H4 (cell line): ENCODE data around the gene LTBP1. TPM values are rescaled to one million over a fixed set of nuclear protein-coding genes. Genes with fewer than 3 reads are reported as not detected.
A peak's percentile ranks its signal among the peaks of the same experiment; 100 is the strongest.

Source experiments
- DNase-seq: peaks from one replicate; pipeline ENCODE4 v3.0.0-alpha.2; 2015; ENCODE audit warnings: low spot score
- total RNA-seq: library from RNA; depleted of rRNA; stranded (reverse); fragments of >200 nt; shearing (Covaris generic); gene quantifications from 2 replicates; pipeline ENCODE4 v1.2.3, GENCODE V29; 2014

LTBP1 gene
- total RNA-seq, 1 experiment from 2014 or later, result 4.8 TPM

- DNase-seq, result no peak
These were observed 164.3 kb downstream of the LTBP1 start for GRCh38 chr2:33111002-33111446.

GRCh38 chr2:33115196-33115595 is 168.4 kb downstream of the LTBP1 start:
- no peak for DNase-seq

DNA sequence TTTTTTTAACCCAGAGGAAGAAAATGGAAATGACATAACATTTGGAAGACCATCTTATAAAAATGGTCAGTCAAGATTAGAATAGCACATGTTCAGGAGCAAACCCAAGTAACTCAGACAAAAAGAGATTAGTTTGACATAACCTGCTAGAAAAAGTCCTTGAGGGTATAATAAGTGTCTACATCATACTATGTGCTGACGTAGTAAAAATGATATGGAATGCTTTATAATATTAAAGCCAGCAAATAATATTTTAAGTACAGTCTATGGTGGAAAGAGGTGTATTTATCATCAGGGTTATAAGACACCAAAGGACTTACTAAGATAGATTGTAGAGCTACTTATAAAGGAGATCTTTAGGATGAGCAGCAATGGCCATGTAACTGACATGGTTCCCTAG is 169.0 kb downstream of the LTBP1 start:
- DNase-seq, result no peak

GRCh38 chr2:33116799-33117198 is 170.0 kb downstream of the LTBP1 start:
- DNase-seq, result no peak

- DNase-seq, result no peak
These were observed 171.9 kb downstream of the LTBP1 start for GRCh38 chr2:33118651-33119050.

DNA sequence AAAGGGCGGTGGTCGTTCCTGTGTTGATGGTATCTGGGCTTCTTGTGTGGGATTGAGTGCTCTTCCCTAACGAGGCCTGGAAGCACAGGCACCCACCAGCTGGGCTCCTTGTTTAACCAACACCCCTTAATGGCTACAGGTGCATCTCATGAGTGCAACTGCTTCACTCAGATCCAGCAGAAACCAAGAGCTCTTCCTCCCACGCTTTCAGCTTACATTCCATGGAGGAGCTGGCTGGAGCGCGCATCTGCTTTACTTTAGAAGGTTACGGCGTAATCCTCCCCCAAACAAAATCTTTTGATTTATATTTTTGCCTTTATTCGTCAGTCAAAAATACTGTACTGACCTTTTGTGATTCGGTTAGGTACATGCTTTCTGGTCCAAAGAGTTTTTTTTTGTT is 174.7 kb downstream of the LTBP1 start:
- DNase-seq, result no peak

- DNase-seq, result no peak
These were observed 175.2 kb downstream of the LTBP1 start for GRCh38 chr2:33121925-33122324.

- DNase-seq, result no peak
These were observed 176.0 kb downstream of the LTBP1 start for GRCh38 chr2:33122726-33123125.

DNA sequence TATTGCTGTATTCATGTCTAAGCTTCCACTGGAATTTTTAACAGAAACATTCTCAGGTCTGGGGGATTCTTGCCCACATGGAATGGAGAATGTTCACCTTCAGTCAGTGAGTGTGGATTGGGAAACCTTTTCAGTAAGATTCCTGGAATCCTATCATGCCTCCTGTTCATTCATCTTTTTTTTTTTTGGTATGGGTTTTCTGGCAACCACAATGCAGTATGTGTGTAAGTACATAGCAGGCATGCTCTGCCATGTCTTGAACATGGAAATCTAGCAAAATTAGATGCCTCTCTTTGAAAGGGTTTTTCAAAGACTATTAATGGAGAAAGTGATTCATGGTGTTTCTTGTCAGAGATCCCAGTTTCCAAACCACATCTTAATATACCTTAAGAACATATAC is 176.5 kb downstream of the LTBP1 start:
- DNase-seq, result no peak

DNA sequence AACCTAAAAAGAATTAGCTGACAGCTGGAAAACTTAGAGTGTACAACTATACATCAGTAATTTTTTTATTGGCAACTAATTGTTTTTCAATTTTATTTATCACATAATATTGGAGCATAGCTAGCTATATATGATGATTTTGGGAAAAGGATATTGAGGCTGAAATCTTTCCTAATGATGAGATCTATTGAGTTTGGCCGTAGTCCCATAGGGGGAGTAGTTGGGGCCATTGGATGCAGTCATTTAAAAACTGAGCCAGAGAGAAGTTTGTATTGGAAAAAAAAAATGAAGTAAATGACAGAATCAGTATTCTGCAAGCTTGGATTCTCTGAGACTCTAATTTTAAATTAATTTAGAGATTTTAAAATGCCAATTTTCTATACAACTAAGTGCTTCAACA is 179.8 kb downstream of the LTBP1 start:
- no peak for DNase-seq

DNA sequence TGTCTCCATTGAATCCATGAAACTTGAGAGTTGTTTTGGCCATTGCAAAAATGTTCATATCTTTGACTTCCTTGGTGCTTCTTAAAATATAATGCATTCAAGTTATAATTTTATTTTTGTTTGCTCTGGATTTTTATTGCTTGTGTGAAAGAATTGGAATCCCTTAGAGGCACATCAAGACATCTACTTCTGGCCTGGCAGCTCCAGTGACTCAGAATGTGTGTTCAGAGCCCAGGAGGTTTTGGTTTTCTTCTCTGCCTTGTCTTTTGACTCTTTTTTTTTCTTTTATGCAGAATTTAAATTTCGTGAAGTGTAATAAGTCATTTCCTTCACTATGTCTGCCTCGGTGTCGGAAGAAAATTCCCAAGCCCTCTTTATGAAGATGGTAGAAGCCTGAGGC is 180.2 kb downstream of the LTBP1 start:
- DNase-seq, result no peak

DNA sequence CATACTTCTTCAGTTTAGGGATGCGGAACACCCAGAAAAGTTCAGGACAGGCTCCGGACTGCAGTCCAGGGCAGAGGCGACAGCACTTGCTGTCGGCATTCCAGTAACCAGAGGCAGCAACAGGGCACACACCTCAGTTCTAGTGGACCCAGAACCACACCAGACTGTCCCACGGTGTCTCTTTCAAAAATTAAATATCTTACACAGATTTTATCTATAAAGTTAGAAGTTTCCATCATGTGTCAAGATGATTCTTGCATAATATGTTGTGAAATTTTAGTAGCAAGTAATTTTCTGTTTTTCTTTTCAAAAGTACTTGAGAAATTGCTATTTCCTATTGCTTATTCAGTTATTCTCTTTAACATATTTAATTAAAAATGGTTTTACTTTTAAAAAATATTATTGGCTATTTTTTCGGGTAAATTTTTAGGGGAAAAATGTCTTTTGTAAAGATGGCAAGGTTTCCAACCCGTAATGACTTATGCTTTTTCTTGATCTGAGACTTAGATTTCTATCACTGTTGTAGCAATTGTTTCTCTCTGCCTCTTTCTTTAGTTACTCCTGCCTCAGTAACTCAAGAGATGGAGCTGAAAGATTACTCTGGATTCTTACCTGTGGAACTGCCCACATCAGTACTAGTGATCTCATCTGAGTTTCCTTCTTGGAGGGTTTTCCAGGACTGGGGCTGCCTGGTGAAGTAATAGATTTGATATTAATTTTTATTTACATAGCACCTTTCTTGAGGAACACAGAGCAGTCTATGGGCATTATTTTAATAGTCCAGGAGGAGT is 182.7 kb downstream of the LTBP1 start:
- no peak for DNase-seq

GRCh38 chr2:33130054-33130447 is 183.3 kb downstream of the LTBP1 start:
- DNase-seq, result no peak

GRCh38 chr2:33130544-33130943 is 183.8 kb downstream of the LTBP1 start:
- DNase-seq, result no peak

DNA sequence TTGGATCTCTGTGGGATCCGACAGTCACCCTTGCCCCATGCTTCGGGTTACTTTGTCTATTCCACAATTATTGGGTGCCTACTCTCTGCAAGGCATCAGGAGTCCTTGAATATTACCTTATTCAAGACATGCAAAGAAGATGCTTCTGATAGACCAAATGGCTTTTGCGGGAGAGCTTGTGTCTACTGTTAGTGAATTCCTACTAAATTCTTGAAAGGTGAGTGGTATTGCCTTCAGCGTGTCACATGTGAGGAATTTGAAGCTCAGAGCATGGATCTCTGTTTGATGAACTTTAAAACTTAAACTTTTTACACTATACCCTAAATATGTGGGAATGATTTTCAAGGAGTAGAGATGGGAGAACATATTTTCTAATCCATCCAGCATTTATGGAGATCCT is 184.4 kb downstream of the LTBP1 start:
- DNase-seq, result no peak

- no peak for DNase-seq
These were observed 185.0 kb downstream of the LTBP1 start for GRCh38 chr2:33131749-33132148.

DNA sequence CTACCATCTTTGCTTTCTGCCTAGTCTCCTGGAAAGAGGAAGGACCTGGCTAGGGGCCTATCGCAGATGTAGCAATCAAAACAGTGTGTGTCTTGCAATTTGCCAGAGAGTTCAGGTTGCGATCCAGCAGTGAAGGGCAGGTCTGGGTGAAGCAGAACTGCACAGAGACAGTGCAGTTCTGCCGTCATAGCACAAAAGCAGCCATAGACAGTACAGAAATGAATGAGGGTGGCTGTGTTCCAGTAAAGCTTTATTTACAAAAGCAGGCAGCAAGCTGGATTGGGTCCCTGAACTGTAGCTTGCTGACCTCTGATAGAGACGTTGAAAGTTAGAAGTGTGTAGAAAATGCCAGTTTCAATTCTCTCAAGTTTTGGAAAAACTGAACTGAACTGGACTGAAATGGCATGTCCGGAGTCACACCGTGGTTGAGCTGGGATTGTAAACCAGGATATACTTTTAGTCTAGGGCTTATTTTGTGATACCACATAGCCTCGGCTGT is 186.8 kb downstream of the LTBP1 start:
- no peak for DNase-seq

- DNase-seq, result peak; percentile 77
These were observed 187.5 kb downstream of the LTBP1 start for GRCh38 chr2:33134086-33134771.

- DNase-seq, result no peak
These were observed 188.2 kb downstream of the LTBP1 start for GRCh38 chr2:33134791-33135560.

- no peak for DNase-seq
These were observed 188.9 kb downstream of the LTBP1 start for GRCh38 chr2:33135645-33136044.

DNA sequence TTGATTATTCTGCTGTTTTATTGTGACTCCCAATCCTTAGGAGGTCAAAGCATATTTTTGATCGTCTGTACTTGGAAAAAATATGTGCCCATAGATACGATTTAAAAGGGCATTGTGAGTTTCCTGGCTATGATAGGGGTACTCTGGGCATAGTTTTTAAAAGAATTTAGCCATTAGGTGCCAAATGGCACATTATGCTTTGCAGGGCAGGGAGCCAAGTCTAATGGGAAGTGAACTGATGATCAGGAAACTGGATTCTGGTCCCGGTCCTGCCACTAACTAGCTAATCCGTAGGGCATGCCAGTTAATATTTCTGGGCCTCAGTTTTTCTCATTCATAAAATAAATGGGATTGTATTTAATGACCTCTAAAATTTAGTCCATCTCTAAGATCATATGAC is 189.3 kb downstream of the LTBP1 start:
- DNase-seq, result no peak

- no peak for DNase-seq
These were observed 189.8 kb downstream of the LTBP1 start for GRCh38 chr2:33136566-33136965.
